Neural cell (in vitro differentiated cells): ENCODE measurements around the gene NT5C2. TPM values are rescaled to one million over a fixed set of nuclear protein-coding genes. Genes with fewer than 3 reads are reported as not detected.

ENCODE experiments used
- H2AFZ ChIP-seq: fragments of 200-600, 300-800 bp; sonication (generic), shearing (Covaris generic); 2 replicates; pipeline ENCODE4 v1.6.0; 2014; ENCODE audit warnings: low read depth, mild to moderate bottlenecking, antibody characterized with exemption, low read length, moderate library complexity
- H3F3A ChIP-seq: fragments of 200-600 bp; shearing (Covaris generic); 2 replicates; pipeline ENCODE4 v1.6.1; 2016; ENCODE audit warnings: mild to moderate bottlenecking, moderate library complexity, mixed read lengths, antibody characterized with exemption, low read length; ENCODE audit not compliant: insufficient read depth, poor library complexity, severe bottlenecking
- H3K27ac ChIP-seq: fragments of 200-600, 300-800 bp; sonication (generic), shearing (Covaris generic); 2 replicates; pipeline ENCODE4 v1.5.1; 2014; ENCODE audit warnings: mild to moderate bottlenecking, low read length, moderate library complexity
- H3K27me3 ChIP-seq: fragments of 300-800, 200-600 bp; sonication (generic), shearing (Covaris generic); 2 replicates; pipeline ENCODE4 v1.6.0; 2014; ENCODE audit warnings: mild to moderate bottlenecking, low read depth, low read length, moderate library complexity; ENCODE audit not compliant: insufficient read depth
- H3K36me3 ChIP-seq: fragments of 300-800, 200-600 bp; sonication (generic), shearing (Covaris generic); 2 replicates; pipeline ENCODE4 v1.5.1; 2014; ENCODE audit warnings: mild to moderate bottlenecking, antibody characterized with exemption, low read length, moderate library complexity; ENCODE audit not compliant: insufficient read depth
- H3K4me2 ChIP-seq: fragments of 300-800, 200-600 bp; sonication (generic), shearing (Covaris generic); 2 replicates; pipeline ENCODE4 v1.6.0; 2014; ENCODE audit warnings: mild to moderate bottlenecking, low read length
- H3K4me3 ChIP-seq: fragments of 300-800, 200-600 bp; sonication (generic), shearing (Covaris generic); 2 replicates; pipeline ENCODE4 v1.5.1; 2014; ENCODE audit warnings: mild to moderate bottlenecking, low read length, moderate library complexity
- H3K79me2 ChIP-seq: fragments of 200-600 bp; shearing (Covaris generic); replicated peaks from 2 replicates; pipeline ENCODE4 v1.6.0; 2014; ENCODE audit warnings: mild to moderate bottlenecking, low read length, moderate library complexity; ENCODE audit not compliant: insufficient read depth
- H3K9ac ChIP-seq: fragments of 300-800, 200-600 bp; sonication (generic), shearing (Covaris generic); 2 replicates; pipeline ENCODE4 v1.6.1; 2016; ENCODE audit warnings: mild to moderate bottlenecking, low read length, mixed read lengths
- H3K9me2 ChIP-seq: fragments of 200-600 bp; shearing (Covaris generic); 2 replicates; pipeline ENCODE4 v1.6.1; 2016; ENCODE audit warnings: mild to moderate bottlenecking, low read length, mixed read lengths; ENCODE audit not compliant: insufficient read depth
- H3K9me3 ChIP-seq: fragments of 200-600, 300-800 bp; sonication (generic), shearing (Covaris generic); 2 replicates; pipeline ENCODE4 v1.6.1; 2016; ENCODE audit warnings: mild to moderate bottlenecking, mixed run types, low read length, moderate library complexity, mixed read lengths
- H4K20me1 ChIP-seq: fragments of 200-600 bp; shearing (Covaris generic); 2 replicates; pipeline ENCODE4 v1.6.1; 2016; ENCODE audit warnings: mild to moderate bottlenecking, mixed run types; ENCODE audit not compliant: insufficient read depth
- CTCF ChIP-seq: fragments of 450-650 bp; IDR thresholded peaks from 2 replicates; pipeline ENCODE4 v1.5.1; 2014; ENCODE audit warnings: antibody characterized with exemption, mild to moderate bottlenecking, moderate library complexity; ENCODE audit not compliant: poor library complexity, severe bottlenecking
- EP300 ChIP-seq: fragments of 450-650 bp; conservative IDR thresholded peaks from 2 replicates; pipeline ENCODE4 v1.6.1; 2014; ENCODE audit warnings: antibody characterized with exemption, mild to moderate bottlenecking, moderate library complexity; ENCODE audit not compliant: poor library complexity, severe bottlenecking
- EZH2 ChIP-seq: fragments of 200-600, 300-800 bp; shearing (Covaris generic), sonication (generic); IDR thresholded peaks from 2 replicates; pipeline ENCODE4 v1.6.1; 2014; ENCODE audit warnings: antibody characterized with exemption, low read length, borderline replicate concordance, mild to moderate bottlenecking; ENCODE audit not compliant: insufficient read depth, poor library complexity, severe bottlenecking
- MXI1 ChIP-seq: fragments of 450-650 bp; conservative IDR thresholded peaks from 2 replicates; pipeline ENCODE4 v1.6.1; 2014; ENCODE audit warnings: antibody characterized with exemption, mild to moderate bottlenecking; ENCODE audit not compliant: poor library complexity, severe bottlenecking
- POLR2AphosphoS5 ChIP-seq: IDR thresholded peaks from 2 replicates; pipeline ENCODE4 v1.6.1; 2012
- RAD21 ChIP-seq: fragments of 450-650 bp; conservative IDR thresholded peaks from 2 replicates; pipeline ENCODE4 v1.6.1; 2014; ENCODE audit warnings: antibody characterized with exemption, mild to moderate bottlenecking, moderate library complexity
- REST ChIP-seq: IDR thresholded peaks from 2 replicates; pipeline ENCODE4 v1.6.1; 2012; ENCODE audit warnings: borderline replicate concordance
- SMC3 ChIP-seq: fragments of 450-650 bp; conservative IDR thresholded peaks from 2 replicates; pipeline ENCODE4 v1.6.1; 2014; ENCODE audit warnings: antibody characterized with exemption, mild to moderate bottlenecking, moderate library complexity; ENCODE audit not compliant: poor library complexity
- TAF1 ChIP-seq: IDR thresholded peaks from 2 replicates; pipeline ENCODE4 v1.6.1; 2012; ENCODE audit warnings: low read depth
- polyA plus RNA-seq: library from polyadenylated mRNA; depleted of rRNA; stranded (reverse); fragments of >200 nt; gene quantifications from 2 replicates; pipeline ENCODE4 v1.2.3, GENCODE V29; 2014

Gene NT5C2
- polyA plus RNA-seq, 1 donor from 2014 or later = 190 TPM

- Histone ChIP-seq H3F3A (no peaks in the 10 kb centered on the region), H2AFZ (no peak overlapping the region), H3K27ac (no peak overlapping the region), H4K20me1 (no peaks in the 10 kb centered on the region), H3K36me3 (no peaks in the 10 kb centered on the region), H3K79me2 (peaks cover 4% of the 10 kb centered on the region), H3K27me3 (no peaks in the 10 kb centered on the region), H3K9me2 (no peaks in the 10 kb centered on the region), H3K9ac (no peak overlapping the region), H3K9me3 (no peaks in the 10 kb centered on the region), H3K4me3 (no peak overlapping the region), H3K4me2 (no peak overlapping the region)
- no peak for TF ChIP-seq SMC3
- TF ChIP-seq MXI1 = no peak
- TF ChIP-seq RAD21 = no peak
- no peak for TF ChIP-seq EZH2
- TF ChIP-seq POLR2AphosphoS5 = no peak
- TF ChIP-seq EP300 = no peak
- no peak for TF ChIP-seq CTCF
- TF ChIP-seq REST = no peak
- no peak for TF ChIP-seq TAF1
These were observed 51.1 kb downstream of the NT5C2 start for GRCh38 chr10:103141950-103142349.

GRCh38 chr10:103140469-103140868 lies 52.6 kb downstream of the NT5C2 start:
- Histone ChIP-seq H3F3A (no peaks in the 10 kb centered on the region), H3K79me2 (no peaks in the 10 kb centered on the region), H3K27me3 (no peaks in the 10 kb centered on the region), H4K20me1 (no peaks in the 10 kb centered on the region), H3K36me3 (no peaks in the 10 kb centered on the region), H3K27ac (no peak overlapping the region), H2AFZ (no peak overlapping the region), H3K4me3 (no peak overlapping the region), H3K9me2 (no peaks in the 10 kb centered on the region), H3K9ac (no peak overlapping the region), H3K9me3 (no peaks in the 10 kb centered on the region), H3K4me2 (no peak overlapping the region)
- TF ChIP-seq POLR2AphosphoS5 (no peak), CTCF (no peak), RAD21 (no peak), MXI1 (no peak), SMC3 (no peak), EZH2 (no peak), TAF1 (no peak), EP300 (no peak), REST (no peak)
